Vagina (tissue), 2 donors: Measurements from ENCODE around the gene LGALS8. TPM values are rescaled to one million over a fixed set of nuclear protein-coding genes. Genes with fewer than 3 reads are reported as not detected.

ENCODE experiments used
- DNase-seq, 2 donors: peaks; one replicate each; pipeline ENCODE4 v3.0.0-alpha.2; 2017; ENCODE audit errors: extremely low spot score in 2 of 2
- H3K27ac ChIP-seq: fragments of 200-600 bp; sonication (generic); one replicate; pipeline ENCODE4 v1.5.1; 2019
- H3K27me3 ChIP-seq: fragments of 200-600 bp; sonication (generic); one replicate; pipeline ENCODE4 v1.5.1; 2019
- H3K36me3 ChIP-seq, 2 donors: fragments of 200-600 bp; sonication (generic); one replicate each; pipeline ENCODE4 v1.5.1; 2017 to 2019
- H3K4me1 ChIP-seq: fragments of 200-600 bp; sonication (generic); one replicate; pipeline ENCODE4 v1.5.1; 2019
- H3K4me3 ChIP-seq, 2 donors: fragments of 200-600 bp; sonication (generic); 1 replicate in 1 of 2; 2 replicates in 1 of 2; pipeline ENCODE4 v1.5.1; 2016 to 2019
- H3K9me3 ChIP-seq: fragments of 200-600 bp; sonication (generic); one replicate; pipeline ENCODE4 v1.5.1; 2019
- POLR2A ChIP-seq, 2 donors: fragments of 450-650 bp; IDR thresholded peaks; one replicate each; pipeline ENCODE4 v1.6.1; 2017; ENCODE audit warnings: antibody characterized with exemption in 2 of 2, mild to moderate bottlenecking in 2 of 2, moderate library complexity in 2 of 2
- POLR2AphosphoS5 ChIP-seq, 2 donors: sonication (generic); formaldehyde crosslinking; IDR thresholded peaks; one replicate each; pipeline ENCODE4 v1.9.0; 2017; ENCODE audit warnings: antibody characterized with exemption in 2 of 2, mild to moderate bottlenecking in 2 of 2, low read depth in 1 of 2; ENCODE audit not compliant: insufficient read depth in 1 of 2
- intact Hi-C: fragments of 100-400 bp; cut with DNase I; formaldehyde crosslinking; loops from one replicate; pipeline ENCODE4 v1.15.1; 2023
- total RNA-seq: library from RNA; depleted of rRNA; stranded (reverse); fragments of >200 nt; gene quantifications from one replicate; pipeline ENCODE4 v1.2.3, GENCODE V29; 2016
- TF ChIP-seq, protein P1 (sequence below), 3 experiments: fragments of 450-650 bp in 2 of 3; fragments of 200-600 bp in 1 of 3; sonication (generic) in 1 of 3; IDR thresholded peaks; one replicate each; pipeline ENCODE4 v1.5.1; 2017 to 2019; ENCODE audit warnings: antibody characterized with exemption in 3 of 3, mild to moderate bottlenecking in 2 of 3, moderate library complexity in 2 of 3

Gene LGALS8
- total RNA-seq, 1 donor from 2014 or later, result 38.1 TPM

DNA sequence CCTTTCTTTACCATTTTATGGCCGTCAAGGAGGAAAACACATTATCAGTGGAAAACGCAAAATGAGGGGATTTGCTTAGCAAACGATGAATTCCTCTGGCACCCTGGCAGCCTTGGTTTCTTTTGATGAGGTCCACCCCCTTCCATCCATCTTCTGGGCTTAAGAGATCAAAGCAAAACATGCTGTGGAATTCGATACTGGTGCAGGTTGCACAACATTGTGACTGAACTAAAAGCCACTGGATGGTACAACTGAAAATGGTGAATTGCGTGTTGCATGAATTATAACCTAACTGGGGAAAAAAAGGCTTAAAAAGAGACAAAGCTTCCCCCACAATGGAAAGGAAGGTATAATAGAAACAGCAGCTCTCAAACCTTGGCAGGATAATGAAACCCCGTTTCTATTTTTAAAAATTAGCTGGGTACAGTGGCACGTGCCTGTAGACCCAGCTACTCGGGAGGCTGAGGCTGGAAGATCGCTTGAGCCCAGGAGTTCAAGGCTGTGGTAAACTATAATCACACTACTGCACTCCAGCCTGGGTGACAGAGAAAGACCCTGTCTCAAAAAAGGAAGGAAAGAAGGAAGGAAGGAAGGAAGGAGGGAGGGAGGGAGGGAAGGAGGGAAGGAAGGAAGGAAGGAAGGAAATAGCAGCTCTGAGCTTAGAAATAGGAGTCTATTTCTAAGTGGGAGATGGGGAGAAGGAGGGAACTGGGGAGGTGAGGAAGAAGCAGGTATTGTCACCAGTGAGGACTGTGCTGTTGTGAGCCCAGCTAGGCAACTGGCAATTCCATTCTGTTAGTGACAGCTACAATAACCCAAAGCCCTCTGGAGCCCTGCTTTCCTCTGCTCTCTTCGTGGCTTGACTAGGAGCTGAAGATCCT is 29.0 kb upstream of the LGALS8 start:
- H3K27me3 ChIP-seq, result no peaks in the 10 kb centered on the region
- intact Hi-C loops, result loop anchor here (5.0 kb wide), 1 partner anchor 393 kb away; no protein-coding TSS in a partner anchor
- no peaks in the 10 kb centered on the region for H3K4me1 ChIP-seq
- no peaks in the 10 kb centered on the region for H3K9me3 ChIP-seq
- DNase-seq, result no peak
- TF ChIP-seq POLR2A (IDR thresholded peaks at IDR 0.05) (no peak), POLR2AphosphoS5 (IDR thresholded peaks at IDR 0.05; ENCODE audit: insufficient read depth in 1 of 2, low read depth in 1 of 2) (no peak)
- TF ChIP-seq, protein P1, sequence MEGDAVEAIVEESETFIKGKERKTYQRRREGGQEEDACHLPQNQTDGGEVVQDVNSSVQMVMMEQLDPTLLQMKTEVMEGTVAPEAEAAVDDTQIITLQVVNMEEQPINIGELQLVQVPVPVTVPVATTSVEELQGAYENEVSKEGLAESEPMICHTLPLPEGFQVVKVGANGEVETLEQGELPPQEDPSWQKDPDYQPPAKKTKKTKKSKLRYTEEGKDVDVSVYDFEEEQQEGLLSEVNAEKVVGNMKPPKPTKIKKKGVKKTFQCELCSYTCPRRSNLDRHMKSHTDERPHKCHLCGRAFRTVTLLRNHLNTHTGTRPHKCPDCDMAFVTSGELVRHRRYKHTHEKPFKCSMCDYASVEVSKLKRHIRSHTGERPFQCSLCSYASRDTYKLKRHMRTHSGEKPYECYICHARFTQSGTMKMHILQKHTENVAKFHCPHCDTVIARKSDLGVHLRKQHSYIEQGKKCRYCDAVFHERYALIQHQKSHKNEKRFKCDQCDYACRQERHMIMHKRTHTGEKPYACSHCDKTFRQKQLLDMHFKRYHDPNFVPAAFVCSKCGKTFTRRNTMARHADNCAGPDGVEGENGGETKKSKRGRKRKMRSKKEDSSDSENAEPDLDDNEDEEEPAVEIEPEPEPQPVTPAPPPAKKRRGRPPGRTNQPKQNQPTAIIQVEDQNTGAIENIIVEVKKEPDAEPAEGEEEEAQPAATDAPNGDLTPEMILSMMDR (IDR thresholded peaks at IDR 0.05), result no peak
- no peaks in the 10 kb centered on the region for H3K36me3 ChIP-seq
- H3K27ac ChIP-seq, result no peak overlapping the region
- no peak overlapping the region for H3K4me3 ChIP-seq

DNA sequence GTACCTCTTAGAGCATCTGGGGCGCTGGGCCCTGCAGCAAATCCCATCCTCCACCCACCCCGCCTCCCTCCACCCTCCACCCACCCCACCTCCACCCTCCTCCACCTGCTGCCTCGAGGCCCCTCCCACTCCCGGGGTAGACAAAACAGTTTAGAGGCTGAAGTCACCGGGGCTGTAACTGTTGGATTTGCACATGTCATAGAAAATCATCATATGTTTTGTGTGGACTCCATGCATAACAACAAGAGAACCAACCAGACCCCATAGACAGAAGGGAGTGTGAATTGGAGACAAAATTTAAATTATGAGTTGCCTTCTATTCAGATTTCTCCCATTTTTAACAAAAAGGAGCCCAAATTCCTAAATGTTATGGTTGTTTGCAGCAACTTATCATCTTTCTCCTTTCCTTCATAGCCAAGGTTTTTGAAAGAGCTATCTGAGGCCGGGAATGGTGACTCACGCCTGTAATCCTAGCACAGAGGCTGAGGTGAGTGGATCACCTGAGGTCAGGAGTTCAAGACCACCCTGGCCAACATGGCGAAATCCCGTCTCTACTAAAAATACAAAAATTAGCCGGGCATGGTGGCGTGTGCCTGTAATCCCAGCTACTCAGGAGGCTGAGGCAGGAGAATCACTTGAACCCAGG is 28.2 kb upstream of the LGALS8 start:
- H3K27ac ChIP-seq, result no peak overlapping the region
- no peaks in the 10 kb centered on the region for H3K9me3 ChIP-seq
- intact Hi-C loops, result no loop called here
- H3K27me3 ChIP-seq, result no peaks in the 10 kb centered on the region
- no peak overlapping the region for H3K4me3 ChIP-seq
- no peak for DNase-seq
- H3K36me3 ChIP-seq, result no peaks in the 10 kb centered on the region
- H3K4me1 ChIP-seq, result no peaks in the 10 kb centered on the region
- no peak for TF ChIP-seq POLR2A (IDR thresholded peaks at IDR 0.05)
- no peak for TF ChIP-seq POLR2AphosphoS5 (IDR thresholded peaks at IDR 0.05; ENCODE audit: insufficient read depth in 1 of 2, low read depth in 1 of 2)
- TF ChIP-seq, protein P1 (IDR thresholded peaks at IDR 0.05), result no peak

DNA sequence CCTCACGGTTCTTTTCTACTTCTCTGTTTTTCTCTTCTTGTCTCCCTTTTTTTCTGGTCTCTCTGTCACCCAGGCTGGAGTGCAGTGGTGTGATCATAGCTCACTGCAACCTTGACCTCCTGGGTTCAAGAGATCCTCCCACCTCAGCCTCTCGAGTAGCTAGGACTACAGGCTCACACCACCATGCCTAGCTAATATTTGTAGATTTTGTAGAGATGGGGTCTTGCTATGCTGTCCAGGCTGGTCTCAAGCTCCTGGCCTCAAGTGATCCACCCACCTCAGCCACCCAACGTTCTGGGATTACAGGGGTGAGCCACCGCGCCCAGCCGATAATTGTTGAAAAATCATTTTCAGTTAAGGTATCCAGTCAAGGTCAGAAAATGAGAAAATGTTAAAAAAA is 25.9 kb upstream of the LGALS8 start:
- intact Hi-C loops, result no loop called here
- Histone ChIP-seq H3K36me3 (no peaks in the 10 kb centered on the region), H3K4me1 (peaks cover 4% of the 10 kb centered on the region), H3K9me3 (no peaks in the 10 kb centered on the region), H3K4me3 (no peak overlapping the region), H3K27ac (no peak overlapping the region), H3K27me3 (no peaks in the 10 kb centered on the region)
- TF ChIP-seq POLR2A (IDR thresholded peaks at IDR 0.05) (no peak), POLR2AphosphoS5 (IDR thresholded peaks at IDR 0.05; ENCODE audit: insufficient read depth in 1 of 2, low read depth in 1 of 2) (no peak)
- TF ChIP-seq, protein P1 (IDR thresholded peaks at IDR 0.05), result no peak
- DNase-seq, result no peak

DNA sequence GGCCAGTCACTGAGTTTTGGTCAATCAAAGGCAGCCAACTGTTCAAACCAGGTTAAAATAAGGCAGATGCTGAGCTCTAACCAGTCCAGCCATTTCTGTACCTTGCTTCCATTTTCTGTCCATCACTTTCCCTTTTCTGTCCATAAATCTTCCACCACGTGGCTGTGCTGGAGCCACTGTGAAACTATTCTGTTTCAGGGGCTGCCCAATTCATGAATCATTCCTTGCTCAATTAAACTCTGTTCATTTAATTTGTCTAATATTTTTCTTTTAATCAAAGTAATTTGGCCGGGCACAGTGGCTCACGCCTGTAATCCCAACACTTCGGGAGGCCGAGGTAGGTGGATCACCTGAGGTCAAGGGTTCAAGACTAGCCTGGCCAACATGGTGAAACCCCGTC is 22.7 kb upstream of the LGALS8 start:
- DNase-seq, result no peak
- H3K9me3 ChIP-seq, result no peaks in the 10 kb centered on the region
- TF ChIP-seq POLR2AphosphoS5 (IDR thresholded peaks at IDR 0.05; ENCODE audit: insufficient read depth in 1 of 2, low read depth in 1 of 2) (no peak), POLR2A (IDR thresholded peaks at IDR 0.05) (no peak)
- TF ChIP-seq, protein P1 (IDR thresholded peaks at IDR 0.05), result no peak

More for the DNA sequence above, 22.7 kb upstream of the LGALS8 start:
- intact Hi-C loops, result no loop called here
- Histone ChIP-seq H3K4me3 (no peak overlapping the region), H3K27me3 (no peaks in the 10 kb centered on the region), H3K4me1 (peaks cover 11% of the 10 kb centered on the region), H3K36me3 (no peaks in the 10 kb centered on the region), H3K27ac (no peak overlapping the region)
